OCI-LY1 (cell line): ENCODE data around the gene ERG28.

Source experiments
- CTCF ChIP-seq: fragments of 200-600 bp; sonication (generic), shearing (Covaris generic); IDR thresholded peaks from 2 replicates; pipeline ENCODE4 v1.5.1; 2017; ENCODE audit warnings: mild to moderate bottlenecking, antibody characterized with exemption, low read length, moderate library complexity, mixed read lengths
- EZH2 ChIP-seq: fragments of 200-600 bp; sonication (generic), shearing (Covaris generic); IDR thresholded peaks from 2 replicates; pipeline ENCODE4 v1.8.0; 2017; ENCODE audit warnings: borderline replicate concordance, mixed run types, mild to moderate bottlenecking, antibody characterized with exemption, low read length, moderate library complexity, mixed read lengths

- TF ChIP-seq CTCF (no peak), EZH2 (no peak)
These were observed 16.7 kb downstream of the ERG28 start for GRCh38 chr14:75643985-75644384.
